GM15510 (cell line): Measurements from ENCODE around the gene KCNJ4.

Experiments used
- POLR2A ChIP-seq: IDR thresholded peaks from 3 replicates; pipeline ENCODE4 v1.6.1; 2011; ENCODE audit warnings: borderline replicate concordance; ENCODE audit not compliant: insufficient read length; ENCODE audit errors: extremely low read depth

KCNJ4 gene

DNA sequence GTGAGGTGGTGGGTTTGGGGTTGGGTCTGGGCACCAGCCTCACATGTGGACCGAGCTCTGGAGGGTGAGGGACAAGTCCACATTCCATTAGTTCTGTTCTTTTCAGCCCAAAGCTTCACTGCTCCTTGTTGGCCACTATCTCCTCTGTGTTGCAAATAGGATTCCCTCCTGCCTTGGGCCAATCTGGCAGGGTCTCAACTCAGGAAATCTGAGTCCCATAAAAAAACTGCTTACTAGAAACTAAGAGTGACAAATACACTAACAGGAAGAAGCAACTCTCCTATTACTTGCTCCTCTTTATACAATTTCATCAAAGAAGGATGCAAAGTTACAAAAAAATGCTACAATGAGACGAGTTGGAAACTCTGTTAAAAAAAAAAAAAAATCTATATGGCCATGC, 71.6 kb downstream of the KCNJ4 start:
- TF ChIP-seq POLR2A = no peak
